Neuronal stem cell (in vitro differentiated cells): ENCODE data around the gene EPM2A.

ENCODE experiments used
- DNase-seq: peaks from one replicate; pipeline ENCODE4 v3.0.0-alpha.2; 2013; ENCODE audit warnings: low spot score
- H2AFZ ChIP-seq: one replicate; pipeline ENCODE4 v1.6.1; 2013; ENCODE audit warnings: mild to moderate bottlenecking, low read length, inconsistent platforms
- H2AK5ac ChIP-seq: 2 replicates; pipeline ENCODE4 v1.6.1; 2013; ENCODE audit warnings: low read depth, mild to moderate bottlenecking, inconsistent platforms, low read length, moderate library complexity, mixed read lengths
- H2BK120ac ChIP-seq: 2 replicates; pipeline ENCODE4 v1.6.1; 2013; ENCODE audit warnings: low read depth, mild to moderate bottlenecking, inconsistent platforms, low read length, moderate library complexity, mixed read lengths
- H2BK12ac ChIP-seq: one replicate; pipeline ENCODE4 v1.6.1; 2013; ENCODE audit warnings: low read length, inconsistent platforms
- H2BK15ac ChIP-seq: 2 replicates; pipeline ENCODE4 v1.6.1; 2013; ENCODE audit warnings: mild to moderate bottlenecking, low read length, inconsistent platforms, mixed read lengths
- H2BK5ac ChIP-seq: one replicate; pipeline ENCODE4 v1.6.1; 2013; ENCODE audit warnings: inconsistent platforms, mild to moderate bottlenecking, low read length, moderate library complexity
- H3K14ac ChIP-seq: one replicate; pipeline ENCODE4 v1.6.1; 2013; ENCODE audit warnings: low read length, inconsistent platforms
- H3K18ac ChIP-seq: 2 replicates; pipeline ENCODE4 v1.6.1; 2013; ENCODE audit warnings: low read length, inconsistent platforms
- H3K23ac ChIP-seq: 2 replicates; pipeline ENCODE4 v1.6.1; 2013; ENCODE audit warnings: low read depth, mild to moderate bottlenecking, mixed read lengths, low read length, inconsistent platforms; ENCODE audit not compliant: poor library complexity
- H3K27ac ChIP-seq: replicated peaks from 3 replicates; pipeline ENCODE4 v1.5.1; 2013; ENCODE audit warnings: low read length, inconsistent platforms
- H3K27me3 ChIP-seq, 3 experiments: 2 replicates each; pipeline ENCODE4 v1.6.1; 2013; ENCODE audit warnings: low read length in 3 of 3, mild to moderate bottlenecking in 2 of 3, inconsistent platforms in 1 of 3, low read depth in 1 of 3, mixed read lengths in 1 of 3, moderate library complexity in 1 of 3; ENCODE audit not compliant: control insufficient read depth in 3 of 3, insufficient read depth in 3 of 3
- H3K36me3 ChIP-seq, 2 donors: replicated peaks in 1 of 2; 2 replicates each; pipeline ENCODE4 v1.6.1; 2013; ENCODE audit warnings: low read length in 2 of 2; ENCODE audit not compliant: control insufficient read depth in 2 of 2, insufficient read depth in 2 of 2
- H3K4ac ChIP-seq: 2 replicates; pipeline ENCODE4 v1.6.1; 2013; ENCODE audit warnings: inconsistent platforms, mild to moderate bottlenecking, low read length, moderate library complexity
- H3K4me1 ChIP-seq, 2 donors: 1 replicate in 1 of 2; 2 replicates in 1 of 2; pipeline ENCODE4 v1.6.1; 2013; ENCODE audit warnings: low read length in 2 of 2, low read depth in 1 of 2; ENCODE audit not compliant: control insufficient read depth in 2 of 2, insufficient read depth in 1 of 2
- H3K4me2 ChIP-seq: one replicate; pipeline ENCODE4 v1.6.1; 2013; ENCODE audit warnings: mild to moderate bottlenecking, low read length, inconsistent platforms; ENCODE audit not compliant: insufficient read depth, poor library complexity, severe bottlenecking
- H3K4me3 ChIP-seq, 2 donors: 2 replicates each; pipeline ENCODE4 v1.5.1; 2013; ENCODE audit warnings: low read length in 2 of 2, mild to moderate bottlenecking in 2 of 2, inconsistent platforms in 1 of 2, moderate library complexity in 1 of 2
- H3K79me1 ChIP-seq: one replicate; pipeline ENCODE4 v1.6.1; 2013; ENCODE audit warnings: low read depth, mild to moderate bottlenecking, inconsistent platforms, low read length, moderate library complexity
- H3K9ac ChIP-seq: one replicate; pipeline ENCODE4 v1.6.1; 2013; ENCODE audit warnings: mild to moderate bottlenecking, low read depth, low read length, inconsistent platforms; ENCODE audit not compliant: poor library complexity
- H3K9me3 ChIP-seq, 2 donors: replicated peaks in 1 of 2; 2 replicates each; pipeline versions ENCODE3 to v1.6.1; 2013; ENCODE audit warnings: low read length in 2 of 2, mild to moderate bottlenecking in 2 of 2, inconsistent platforms in 1 of 2, low read depth in 1 of 2, mixed read lengths in 1 of 2, moderate library complexity in 1 of 2; ENCODE audit not compliant: control insufficient read depth in 2 of 2, insufficient read depth in 1 of 2
- H4K8ac ChIP-seq: one replicate; pipeline ENCODE4 v1.6.1; 2013; ENCODE audit warnings: low read depth, mild to moderate bottlenecking, inconsistent platforms, low read length, moderate library complexity
- H4K91ac ChIP-seq: one replicate; pipeline ENCODE4 v1.6.1; 2013; ENCODE audit warnings: low read length, low read depth, mild to moderate bottlenecking, inconsistent platforms; ENCODE audit not compliant: poor library complexity
- WGBS, 2 donors: extraction: QIAGEN DNeasy Blood & Tissue Kit; methylation state at CpG; one replicate each; pipeline ENCODE4 v1.1.7; 2013; ENCODE audit warnings: missing lambda C conversion rate in 2 of 2, mixed read lengths in 1 of 2; ENCODE audit not compliant: insufficient read length in 2 of 2, insufficient replicate concordance in 1 of 2; ENCODE audit errors: extremely low coverage in 2 of 2; 5-methylcytosine and 5-hydroxymethylcytosine counted together

Gene EPM2A

GRCh38 chr6:145668844-145669243 lies 66.5 kb downstream of the EPM2A start:
- no peak overlapping the region for H3K4me2 ChIP-seq
- no peaks in the 10 kb centered on the region for H3K36me3 ChIP-seq
- H3K23ac ChIP-seq = no peak overlapping the region
- no peak overlapping the region for H2BK5ac ChIP-seq
- WGBS, 2 donors = no CpG with 5 or more reads among the region's 1 CpG
- no peak overlapping the region for H4K8ac ChIP-seq
- H3K9me3 ChIP-seq = no peaks in the 10 kb centered on the region
- H3K18ac ChIP-seq = no peak overlapping the region
- H3K14ac ChIP-seq = no peak overlapping the region
- no peak overlapping the region for H3K9ac ChIP-seq
- H3K4ac ChIP-seq = no peak overlapping the region
- H2BK12ac ChIP-seq = no peak overlapping the region
- no peak overlapping the region for H3K4me3 ChIP-seq
- no peak overlapping the region for H2AFZ ChIP-seq
- H3K79me1 ChIP-seq = no peaks in the 10 kb centered on the region
- H3K27me3 ChIP-seq = no peaks in the 10 kb centered on the region
- peaks cover 0 to 4% of the 10 kb centered on the region in 2 donors for H3K4me1 ChIP-seq
- H2BK120ac ChIP-seq = no peak overlapping the region
- no peak overlapping the region for H3K27ac ChIP-seq
- no peak overlapping the region for H2BK15ac ChIP-seq
- H4K91ac ChIP-seq = no peak overlapping the region
- no peak for DNase-seq
- no peak overlapping the region for H2AK5ac ChIP-seq

- no CpG with 5 or more reads among the region's 6 CpGs for WGBS, 2 donors
Measured at GRCh38 chr6:145660676-145661075, 74.6 kb downstream of the EPM2A start.

GRCh38 chr6:145656128-145656527 lies 79.2 kb downstream of the EPM2A start:
- Histone ChIP-seq H3K23ac (no peak overlapping the region), H3K27ac (no peak overlapping the region), H3K9me3 (no peaks in the 10 kb centered on the region), H2BK15ac (no peak overlapping the region), H3K4ac (no peak overlapping the region), H3K4me2 (no peak overlapping the region), H3K27me3 (no peaks in the 10 kb centered on the region), H3K14ac (no peak overlapping the region), H3K4me3 (no peak overlapping the region), H3K18ac (no peak overlapping the region), H4K91ac (no peak overlapping the region), H3K79me1 (no peaks in the 10 kb centered on the region), H3K4me1 (no peaks in the 10 kb centered on the region), H3K9ac (no peak overlapping the region), H3K36me3 (no peaks in the 10 kb centered on the region), H2BK5ac (no peak overlapping the region), H4K8ac (no peak overlapping the region), H2BK120ac (no peak overlapping the region), H2AK5ac (no peak overlapping the region), H2BK12ac (no peak overlapping the region), H2AFZ (no peak overlapping the region)
- no CpG with 5 or more reads among the region's 1 CpG for WGBS, 2 donors
- DNase-seq = no peak

More at GRCh38 chr6:145660676-145661075, 74.6 kb downstream of the EPM2A start:
- Histone ChIP-seq H2BK5ac (no peak overlapping the region), H3K4me2 (no peak overlapping the region), H2BK15ac (no peak overlapping the region), H3K27ac (no peak overlapping the region), H3K9me3 (no peaks in the 10 kb centered on the region), H4K91ac (no peak overlapping the region), H3K4me3 (no peak overlapping the region), H3K4me1 (no peaks in the 10 kb centered on the region), H2AK5ac (no peak overlapping the region), H3K9ac (no peak overlapping the region), H2AFZ (no peak overlapping the region), H3K14ac (no peak overlapping the region), H3K23ac (no peak overlapping the region), H3K79me1 (no peaks in the 10 kb centered on the region), H3K18ac (no peak overlapping the region), H2BK12ac (no peak overlapping the region), H3K36me3 (no peaks in the 10 kb centered on the region), H3K4ac (no peak overlapping the region), H4K8ac (no peak overlapping the region), H3K27me3 (no peaks in the 10 kb centered on the region), H2BK120ac (no peak overlapping the region)
- no peak for DNase-seq

GRCh38 chr6:145652572-145652971 lies 82.7 kb downstream of the EPM2A start:
- Histone ChIP-seq H2BK5ac (no peak overlapping the region), H3K9me3 (no peaks in the 10 kb centered on the region), H4K8ac (no peak overlapping the region), H2BK15ac (no peak overlapping the region), H3K79me1 (no peaks in the 10 kb centered on the region), H3K4me2 (no peak overlapping the region), H2BK120ac (no peak overlapping the region), H3K36me3 (no peaks in the 10 kb centered on the region), H3K27ac (no peak overlapping the region), H2AFZ (no peak overlapping the region), H3K9ac (no peak overlapping the region), H3K18ac (no peak overlapping the region), H2AK5ac (no peak overlapping the region), H3K4me1 (no peaks in the 10 kb centered on the region), H2BK12ac (no peak overlapping the region), H3K27me3 (no peaks in the 10 kb centered on the region), H3K4ac (no peak overlapping the region), H3K4me3 (no peak overlapping the region), H3K23ac (no peak overlapping the region), H3K14ac (no peak overlapping the region), H4K91ac (no peak overlapping the region)
- WGBS, 2 donors = no CpG with 5 or more reads among the region's 1 CpG
- DNase-seq = no peak
